GM12878 (cell line): Measurements from ENCODE around the gene PAX6. TPM values are rescaled to one million over a fixed set of nuclear protein-coding genes. Genes with fewer than 3 reads are reported as not detected.

Experiments
- ATAC-seq: fragments of 200-7000 bp; cut with Tn5 transposase; 3 replicates; pipeline ENCODE4 v1.9.1; 2020; ENCODE audit warnings: mild to moderate bottlenecking, moderate library complexity
- BruUV-seq: library from RNA; stranded (reverse); fragments of 400-500 nt; replicated peaks from 2 replicates; lab custom pipeline; 2021; lab: Mats Ljungman, UMichigan
- CTCF ChIA-PET: fragments of 300-600 bp; sonication (Branson Sonifier 250); formaldehyde crosslinking; extraction: SDS; loops from one replicate; lab custom pipeline; 2021; ENCODE audit warnings: inconsistent platforms; lab: Yijun Ruan, JAX
- POLR2A ChIA-PET: fragments of 350-600 bp; formaldehyde crosslinking; extraction: SDS; loops from one replicate; lab custom pipeline; 2021; ENCODE audit warnings: inconsistent platforms; lab: Charles Lee
- RAD21 ChIA-PET: fragments of 300-600 bp; sonication (Branson Sonifier 250); formaldehyde crosslinking; loops from one replicate; lab custom pipeline; 2023; ENCODE audit warnings: antibody characterized with exemption; ENCODE audit not compliant: unreplicated experiment; lab: Charles Lee
- SMC1A ChIA-PET: fragments of 300-600 bp; sonication (Branson Sonifier 250); formaldehyde crosslinking; loops from one replicate; lab custom pipeline; 2023; ENCODE audit not compliant: unreplicated experiment, uncharacterized antibody; lab: Charles Lee
- DNase-seq: peaks from one replicate; pipeline ENCODE4 v3.0.0-alpha.2; 2011; ENCODE audit warnings: low read depth, low spot score
- FAIRE-seq: peaks from 3 replicates; lab custom pipeline; 2011; peaks lifted over from hg19 to GRCh38; lab: Jason Lieb, UNC
- H2AFZ ChIP-seq: 2 replicates; pipeline ENCODE4 v1.6.0; 2011; ENCODE audit warnings: low read depth, low read length, control low read depth; ENCODE audit not compliant: control insufficient read depth
- H3K27ac ChIP-seq: 2 replicates; pipeline ENCODE4 v1.5.1; 2011; ENCODE audit warnings: control low read depth; ENCODE audit not compliant: control insufficient read depth, insufficient read depth
- H3K27me3 ChIP-seq, 2 experiments: replicated peaks in 1 of 2; 2 replicates each; pipeline versions ENCODE4 v1.6.0 to v1.6.1; 2011; ENCODE audit warnings: low read length in 1 of 2; ENCODE audit not compliant: control insufficient read depth in 2 of 2, insufficient read depth in 2 of 2
- H3K36me3 ChIP-seq, 2 experiments: 2 replicates each; pipeline ENCODE4 v1.5.1; 2011; ENCODE audit warnings: low read length in 1 of 2; ENCODE audit not compliant: control insufficient read depth in 2 of 2, insufficient read depth in 2 of 2
- H3K4me1 ChIP-seq: 2 replicates; pipeline ENCODE4 v1.6.1; 2011; ENCODE audit warnings: mild to moderate bottlenecking, low read length, moderate library complexity, mixed read lengths; ENCODE audit not compliant: control insufficient read depth, insufficient read depth
- H3K4me2 ChIP-seq: 2 replicates; pipeline ENCODE4 v1.6.0; 2011; ENCODE audit warnings: control low read depth; ENCODE audit not compliant: control insufficient read depth, insufficient read depth
- H3K4me3 ChIP-seq: fragments of 200-600 bp; sonication (generic); 2 replicates; pipeline ENCODE4 v1.5.1; 2016
- H3K79me2 ChIP-seq: 2 replicates; pipeline ENCODE4 v1.6.0; 2011; ENCODE audit warnings: low read length; ENCODE audit not compliant: control insufficient read depth, insufficient read depth
- H3K9ac ChIP-seq: 2 replicates; pipeline ENCODE4 v1.8.0; 2011; ENCODE audit warnings: low read length, control low read depth, mixed read lengths; ENCODE audit not compliant: control insufficient read depth, insufficient read depth
- H3K9me3 ChIP-seq: replicated peaks from 3 replicates; pipeline ENCODE4 v1.5.1; 2011; ENCODE audit warnings: mild to moderate bottlenecking, low read length; ENCODE audit not compliant: control insufficient read depth, insufficient read depth
- H4K20me1 ChIP-seq: 2 replicates; pipeline ENCODE4 v1.6.0; 2011; ENCODE audit not compliant: control insufficient read depth, insufficient read depth
- BMI1 ChIP-seq: fragments of 450-650 bp; IDR thresholded peaks from 2 replicates; pipeline ENCODE4 v1.6.1; 2016; ENCODE audit warnings: mild to moderate bottlenecking, moderate library complexity, borderline replicate concordance
- CHD2 ChIP-seq: IDR thresholded peaks from 2 replicates; pipeline ENCODE4 v1.6.1; 2011; ENCODE audit warnings: low read depth, low read length, improper control_type of control experiment, borderline replicate concordance
- CREB1 ChIP-seq: IDR thresholded peaks from 2 replicates; pipeline ENCODE4 v1.6.1; 2012; ENCODE audit warnings: low read depth, mild to moderate bottlenecking, inconsistent platforms
- EP300 ChIP-seq, 2 experiments: fragments of 150-350 bp in 1 of 2; IDR thresholded peaks; 2 replicates each; pipeline ENCODE4 v1.6.1; 2011 to 2012; ENCODE audit warnings: low read depth in 2 of 2, low read length in 2 of 2, borderline replicate concordance in 1 of 2, improper control_type of control experiment in 1 of 2, inconsistent platforms in 1 of 2; ENCODE audit not compliant: control insufficient read depth in 1 of 2
- KLF5 ChIP-seq: fragments of 450-650 bp; IDR thresholded peaks from 2 replicates; pipeline ENCODE4 v1.6.1; 2014; ENCODE audit warnings: mild to moderate bottlenecking; ENCODE audit not compliant: partially characterized antibody
- LARP7 ChIP-seq: fragments of 450-650 bp; IDR thresholded peaks from 2 replicates; pipeline ENCODE4 v1.6.1; 2017; ENCODE audit warnings: mild to moderate bottlenecking
- PAX5 ChIP-seq: IDR thresholded peaks from 2 replicates; pipeline ENCODE4 v1.6.1; 2011; ENCODE audit warnings: low read depth, low read length, borderline replicate concordance
- PML ChIP-seq: IDR thresholded peaks from 2 replicates; pipeline ENCODE4 v1.6.1; 2012; ENCODE audit warnings: low read length, inconsistent platforms
- POLR2AphosphoS5 ChIP-seq: IDR thresholded peaks from 2 replicates; pipeline ENCODE4 v1.6.1; 2011; ENCODE audit warnings: mild to moderate bottlenecking, low read length, inconsistent platforms
- RCOR1 ChIP-seq: conservative IDR thresholded peaks from 2 replicates; pipeline ENCODE4 v1.6.1; 2012; ENCODE audit warnings: low read depth, low read length, improper control_type of control experiment
- RELA ChIP-seq: fragments of 450-650 bp; IDR thresholded peaks from 2 replicates; pipeline ENCODE4 v1.8.0; 2014; ENCODE audit warnings: borderline replicate concordance; ENCODE audit not compliant: partially characterized antibody
- SIX5 ChIP-seq: IDR thresholded peaks from 2 replicates; pipeline ENCODE4 v1.6.1; 2011; ENCODE audit warnings: mild to moderate bottlenecking, low read depth, low read length, moderate library complexity; ENCODE audit not compliant: severe bottlenecking
- SMC3 ChIP-seq: IDR thresholded peaks from 2 replicates; pipeline ENCODE4 v1.6.1; 2011; ENCODE audit warnings: low read length, improper control_type of control experiment, borderline replicate concordance
- TBL1XR1 ChIP-seq: IDR thresholded peaks from 2 replicates; pipeline ENCODE4 v1.6.1; 2012; ENCODE audit warnings: low read depth, low read length, improper control_type of control experiment
- WRNIP1 ChIP-seq: IDR thresholded peaks from 2 replicates; pipeline ENCODE4 v1.6.1; 2011; ENCODE audit warnings: low read depth, low read length, improper control_type of control experiment, borderline replicate concordance
- ZNF384 ChIP-seq: IDR thresholded peaks from 2 replicates; pipeline ENCODE4 v1.6.1; 2012; ENCODE audit warnings: low read depth, mild to moderate bottlenecking, low read length, improper control_type of control experiment, borderline replicate concordance
- WGBS: methylation state at CpG from one replicate; pipeline ENCODE4 v1.1.6; 2016; ENCODE audit warnings: low lambda C conversion rate; ENCODE audit not compliant: insufficient replicate concordance, insufficient coverage; ENCODE audit errors: missing lambda C conversion rate; 5-methylcytosine and 5-hydroxymethylcytosine counted together
- in situ Hi-C: fragments of 300-500 bp; cut with MboI; formaldehyde crosslinking; loops from 9 replicates; pipeline ENCODE4 v1.14.3; 2018; ENCODE audit warnings: mixed read lengths
- intact Hi-C: fragments of 100-400 bp; cut with micrococcal nuclease; formaldehyde crosslinking; loops from one replicate; pipeline ENCODE4 v1.14.2; 2022; ENCODE audit not compliant: unreplicated experiment
- polyA plus RNA-seq, 11 experiments: library from polyadenylated mRNA; depleted of rRNA in 4 of 11; unstranded in 6 of 11; stranded (reverse) in 5 of 11; fragments of >200 nt; fragmentation: Nextera tagmentation in 4 of 11; fragmentation: Illumina TruSeq in 1 of 11; extraction: Ambion mirVana in 4 of 11; extraction: Trizol in 1 of 11; gene quantifications; 1 replicate in 1 of 11; 2 replicates in 10 of 11; pipeline versions ENCODE4 v1.2.1 to v1.2.3, GENCODE V29; 2011 to 2016; ENCODE audit warnings: inconsistent platforms in 2 of 11, missing spikeins in 2 of 11, low read depth in 1 of 11
- total RNA-seq, 4 experiments: library from RNA; depleted of rRNA in 3 of 4; stranded (reverse); fragments of >200 nt in 3 of 4; fragmentation: Illumina TruSeq in 1 of 4; extraction: Trizol in 1 of 4; gene quantifications; 2 replicates each; pipeline versions ENCODE4 v1.2.1 to v1.2.3, GENCODE V29; 2013 to 2021
- TF ChIP-seq, protein P1 (sequence below): fragments of 450-650 bp; IDR thresholded peaks from 2 replicates; pipeline ENCODE4 v1.6.1; 2016; ENCODE audit warnings: mild to moderate bottlenecking
- TF ChIP-seq, protein P2 (sequence below): IDR thresholded peaks from 2 replicates; pipeline ENCODE4 v1.6.1; 2012; ENCODE audit warnings: low read depth, low read length, improper control_type of control experiment
- TF ChIP-seq, protein P3 (sequence below): fragments of 450-650 bp; IDR thresholded peaks from 2 replicates; pipeline ENCODE4 v1.6.1; 2017; ENCODE audit warnings: mild to moderate bottlenecking, moderate library complexity

The PAX6 gene
- total and polyA plus RNA-seq, 10 of the 15 experiments (the other 5 are each of a cell fraction or from before 2014, with no cell fraction given) = 0.06 to 0.26 (median 0.10) TPM; not detected in 3

DNA sequence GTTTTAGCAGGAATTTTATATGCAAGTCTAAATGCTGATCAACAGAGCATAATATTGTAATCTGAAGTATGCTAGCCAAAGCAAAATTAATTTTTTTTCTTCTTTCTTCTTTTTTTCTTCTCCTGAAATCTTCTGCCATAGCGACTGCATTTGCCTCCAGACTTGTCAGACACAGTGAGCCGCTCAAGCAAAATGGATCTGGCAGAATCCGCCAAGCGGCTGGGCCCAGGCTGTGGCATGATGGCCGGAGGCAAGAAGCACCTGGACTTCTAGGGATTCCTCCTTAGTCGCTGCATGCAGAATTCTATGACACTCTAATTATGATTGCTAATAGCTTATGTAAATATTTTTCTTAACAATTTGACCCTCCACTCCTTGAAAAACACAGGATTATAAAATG, 27.9 kb downstream of the PAX6 start (continued):
- TF ChIP-seq, protein P1, sequence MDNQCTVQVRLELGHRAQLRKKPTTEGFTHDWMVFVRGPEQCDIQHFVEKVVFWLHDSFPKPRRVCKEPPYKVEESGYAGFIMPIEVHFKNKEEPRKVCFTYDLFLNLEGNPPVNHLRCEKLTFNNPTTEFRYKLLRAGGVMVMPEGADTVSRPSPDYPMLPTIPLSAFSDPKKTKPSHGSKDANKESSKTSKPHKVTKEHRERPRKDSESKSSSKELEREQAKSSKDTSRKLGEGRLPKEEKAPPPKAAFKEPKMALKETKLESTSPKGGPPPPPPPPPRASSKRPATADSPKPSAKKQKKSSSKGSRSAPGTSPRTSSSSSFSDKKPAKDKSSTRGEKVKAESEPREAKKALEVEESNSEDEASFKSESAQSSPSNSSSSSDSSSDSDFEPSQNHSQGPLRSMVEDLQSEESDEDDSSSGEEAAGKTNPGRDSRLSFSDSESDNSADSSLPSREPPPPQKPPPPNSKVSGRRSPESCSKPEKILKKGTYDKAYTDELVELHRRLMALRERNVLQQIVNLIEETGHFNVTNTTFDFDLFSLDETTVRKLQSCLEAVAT = no peak
- TF ChIP-seq CREB1 (no peak), EP300 (IDR thresholded peaks at IDR 0.05; ENCODE audit: borderline replicate concordance in 1 of 2, control insufficient read depth in 1 of 2, low read depth in 2 of 2, low read length in 2 of 2) (no peak), CHD2 (no peak), BMI1 (no peak), PAX5 (no peak), WRNIP1 (no peak), RELA (no peak), RCOR1 (no peak)

DNA sequence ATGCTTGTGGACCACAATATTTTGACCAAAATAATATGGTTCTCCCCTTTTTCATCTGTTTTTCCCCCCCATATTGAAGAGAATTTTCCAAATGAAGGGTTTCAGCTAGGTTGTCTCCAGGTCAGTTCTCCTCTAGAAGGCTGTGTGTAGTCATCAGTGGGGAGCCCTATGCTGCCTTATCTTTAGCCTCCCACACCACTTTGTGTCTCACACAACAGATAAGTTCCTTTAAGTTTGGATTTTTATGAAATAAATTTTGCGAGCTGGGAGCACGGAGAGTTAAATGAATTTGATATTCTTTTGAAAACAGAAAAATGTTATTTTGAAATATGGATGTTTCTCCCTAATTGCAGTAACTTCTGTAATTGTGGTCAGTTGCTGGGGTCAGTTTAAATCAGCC, 28.9 kb downstream of the PAX6 start:
- Histone ChIP-seq H2AFZ (no peak overlapping the region), H3K79me2 (no peaks in the 10 kb centered on the region), H3K9me3 (no peaks in the 10 kb centered on the region), H3K4me2 (no peak overlapping the region), H3K36me3 (no peaks in the 10 kb centered on the region), H4K20me1 (no peaks in the 10 kb centered on the region), H3K4me1 (no peaks in the 10 kb centered on the region), H3K4me3 (no peak overlapping the region), H3K27me3 (no peaks in the 10 kb centered on the region), H3K9ac (no peak overlapping the region), H3K27ac (no peak overlapping the region)
- ATAC-seq = no peak
- ChIA-PET CTCF (interaction anchor here (0.6 to 1.2 kb wide), 3 partner anchors 141 to 547 kb away, joined by 3 read pairs; no protein-coding TSS in a partner anchor), RAD21 (no interaction called here), SMC1A (no interaction called here), POLR2A (interaction anchor here (0.5 kb wide), 1 partner anchor 47 kb away, joined by 6 read pairs; no protein-coding TSS in a partner anchor)
- intact Hi-C loops = no loop called here
- no peak for FAIRE-seq
- WGBS = 96% methylated on average over 2 of the region's 2 CpGs
- DNase-seq = no peak
- in situ Hi-C loops = no loop called here
- BruUV-seq = no TSS peak
- TF ChIP-seq SMC3 = no peak
- TF ChIP-seq, protein P2, sequence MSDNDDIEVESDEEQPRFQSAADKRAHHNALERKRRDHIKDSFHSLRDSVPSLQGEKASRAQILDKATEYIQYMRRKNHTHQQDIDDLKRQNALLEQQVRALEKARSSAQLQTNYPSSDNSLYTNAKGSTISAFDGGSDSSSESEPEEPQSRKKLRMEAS = no peak
- TF ChIP-seq, protein P3, sequence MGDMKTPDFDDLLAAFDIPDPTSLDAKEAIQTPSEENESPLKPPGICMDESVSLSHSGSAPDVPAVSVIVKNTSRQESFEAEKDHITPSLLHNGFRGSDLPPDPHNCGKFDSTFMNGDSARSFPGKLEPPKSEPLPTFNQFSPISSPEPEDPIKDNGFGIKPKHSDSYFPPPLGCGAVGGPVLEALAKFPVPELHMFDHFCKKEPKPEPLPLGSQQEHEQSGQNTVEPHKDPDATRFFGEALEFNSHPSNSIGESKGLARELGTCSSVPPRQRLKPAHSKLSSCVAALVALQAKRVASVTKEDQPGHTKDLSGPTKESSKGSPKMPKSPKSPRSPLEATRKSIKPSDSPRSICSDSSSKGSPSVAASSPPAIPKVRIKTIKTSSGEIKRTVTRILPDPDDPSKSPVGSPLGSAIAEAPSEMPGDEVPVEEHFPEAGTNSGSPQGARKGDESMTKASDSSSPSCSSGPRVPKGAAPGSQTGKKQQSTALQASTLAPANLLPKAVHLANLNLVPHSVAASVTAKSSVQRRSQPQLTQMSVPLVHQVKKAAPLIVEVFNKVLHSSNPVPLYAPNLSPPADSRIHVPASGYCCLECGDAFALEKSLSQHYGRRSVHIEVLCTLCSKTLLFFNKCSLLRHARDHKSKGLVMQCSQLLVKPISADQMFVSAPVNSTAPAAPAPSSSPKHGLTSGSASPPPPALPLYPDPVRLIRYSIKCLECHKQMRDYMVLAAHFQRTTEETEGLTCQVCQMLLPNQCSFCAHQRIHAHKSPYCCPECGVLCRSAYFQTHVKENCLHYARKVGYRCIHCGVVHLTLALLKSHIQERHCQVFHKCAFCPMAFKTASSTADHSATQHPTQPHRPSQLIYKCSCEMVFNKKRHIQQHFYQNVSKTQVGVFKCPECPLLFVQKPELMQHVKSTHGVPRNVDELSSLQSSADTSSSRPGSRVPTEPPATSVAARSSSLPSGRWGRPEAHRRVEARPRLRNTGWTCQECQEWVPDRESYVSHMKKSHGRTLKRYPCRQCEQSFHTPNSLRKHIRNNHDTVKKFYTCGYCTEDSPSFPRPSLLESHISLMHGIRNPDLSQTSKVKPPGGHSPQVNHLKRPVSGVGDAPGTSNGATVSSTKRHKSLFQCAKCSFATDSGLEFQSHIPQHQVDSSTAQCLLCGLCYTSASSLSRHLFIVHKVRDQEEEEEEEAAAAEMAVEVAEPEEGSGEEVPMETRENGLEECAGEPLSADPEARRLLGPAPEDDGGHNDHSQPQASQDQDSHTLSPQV = no peak
- TF ChIP-seq ZNF384 = no peak
- no peak for TF ChIP-seq POLR2AphosphoS5
- TF ChIP-seq PML = no peak
- TF ChIP-seq KLF5 = no peak
- no peak for TF ChIP-seq SIX5
- TF ChIP-seq TBL1XR1 = no peak
- TF ChIP-seq LARP7 = no peak
